Peyer's patch (tissue), 4 donors: ENCODE results near the gene ADCY2.

ENCODE experiments used
- POLR2A ChIP-seq, 2 donors: fragments of 450-650 bp; IDR thresholded peaks; one replicate each; pipeline ENCODE4 v1.5.1; 2017; ENCODE audit warnings: antibody characterized with exemption in 2 of 2, mild to moderate bottlenecking in 2 of 2, moderate library complexity in 2 of 2
- TF ChIP-seq, protein P1 (sequence below), 6 experiments: fragments of 450-650 bp in 4 of 6; fragments of 200-600 bp in 2 of 6; sonication (generic) in 1 of 6; IDR thresholded peaks; one replicate each; pipeline ENCODE4 v1.5.1; 2017 to 2019; ENCODE audit warnings: antibody characterized with exemption in 6 of 6, mild to moderate bottlenecking in 3 of 6, moderate library complexity in 1 of 6

DNA sequence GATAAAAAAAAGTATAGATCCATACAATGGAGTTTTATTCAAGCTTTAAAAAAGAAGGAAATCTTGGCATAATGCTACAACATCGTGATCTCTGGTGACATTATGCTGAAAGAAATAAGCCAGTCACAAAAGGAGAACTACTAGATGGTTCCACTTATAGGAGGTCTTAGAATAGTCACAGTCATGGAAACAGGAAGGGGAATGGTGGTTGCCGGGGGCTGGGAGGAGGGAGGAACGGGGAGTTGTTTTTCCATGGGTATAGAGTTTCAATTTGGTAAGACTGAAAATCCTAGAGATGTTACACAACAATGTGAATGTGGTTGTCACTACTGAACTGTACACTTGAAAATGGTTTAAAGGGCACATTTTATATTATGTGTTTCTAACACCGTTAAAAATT is 360.5 kb downstream of the ADCY2 start:
- TF ChIP-seq POLR2A (IDR thresholded peaks at IDR 0.05) = no peak
- TF ChIP-seq, protein P1, sequence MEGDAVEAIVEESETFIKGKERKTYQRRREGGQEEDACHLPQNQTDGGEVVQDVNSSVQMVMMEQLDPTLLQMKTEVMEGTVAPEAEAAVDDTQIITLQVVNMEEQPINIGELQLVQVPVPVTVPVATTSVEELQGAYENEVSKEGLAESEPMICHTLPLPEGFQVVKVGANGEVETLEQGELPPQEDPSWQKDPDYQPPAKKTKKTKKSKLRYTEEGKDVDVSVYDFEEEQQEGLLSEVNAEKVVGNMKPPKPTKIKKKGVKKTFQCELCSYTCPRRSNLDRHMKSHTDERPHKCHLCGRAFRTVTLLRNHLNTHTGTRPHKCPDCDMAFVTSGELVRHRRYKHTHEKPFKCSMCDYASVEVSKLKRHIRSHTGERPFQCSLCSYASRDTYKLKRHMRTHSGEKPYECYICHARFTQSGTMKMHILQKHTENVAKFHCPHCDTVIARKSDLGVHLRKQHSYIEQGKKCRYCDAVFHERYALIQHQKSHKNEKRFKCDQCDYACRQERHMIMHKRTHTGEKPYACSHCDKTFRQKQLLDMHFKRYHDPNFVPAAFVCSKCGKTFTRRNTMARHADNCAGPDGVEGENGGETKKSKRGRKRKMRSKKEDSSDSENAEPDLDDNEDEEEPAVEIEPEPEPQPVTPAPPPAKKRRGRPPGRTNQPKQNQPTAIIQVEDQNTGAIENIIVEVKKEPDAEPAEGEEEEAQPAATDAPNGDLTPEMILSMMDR (IDR thresholded peaks at IDR 0.05) = no peak
